WTC11 (cell line): Measurements from ENCODE around the gene ZNF358. TPM values are rescaled to one million over a fixed set of nuclear protein-coding genes. Genes with fewer than 3 reads are reported as not detected.

Experiments
- CBFB ChIP-seq: sonication (generic); formaldehyde crosslinking; IDR thresholded peaks from 2 replicates; pipeline ENCODE4 v1.8.1; 2022; ENCODE audit warnings: mild to moderate bottlenecking, low read depth, missing genetic modification reagents
- CREM ChIP-seq: sonication (generic); formaldehyde crosslinking; IDR thresholded peaks from 2 replicates; pipeline ENCODE4 v1.8.1; 2022; ENCODE audit warnings: mild to moderate bottlenecking, missing genetic modification reagents, moderate library complexity
- E2F1 ChIP-seq: sonication (generic); formaldehyde crosslinking; IDR thresholded peaks from 2 replicates; pipeline ENCODE4 v1.8.0; 2022; ENCODE audit warnings: mild to moderate bottlenecking, missing genetic modification reagents
- E2F5 ChIP-seq: sonication (generic); formaldehyde crosslinking; IDR thresholded peaks from 2 replicates; pipeline ENCODE4 v1.8.1; 2022; ENCODE audit warnings: mild to moderate bottlenecking, moderate library complexity, missing genetic modification reagents
- EMX1 ChIP-seq: fragments of 250-450 bp; sonication (Bioruptor Pico); IDR thresholded peaks from 2 replicates; pipeline ENCODE4 v1.8.0; 2021; ENCODE audit warnings: mild to moderate bottlenecking
- ESRRA ChIP-seq: sonication (generic); formaldehyde crosslinking; IDR thresholded peaks from 2 replicates; pipeline ENCODE4 v1.8.1; 2022; ENCODE audit warnings: mild to moderate bottlenecking, missing genetic modification reagents, borderline replicate concordance
- ETV6 ChIP-seq: sonication (generic); formaldehyde crosslinking; IDR thresholded peaks from 2 replicates; pipeline ENCODE4 v1.8.1; 2022; ENCODE audit warnings: mild to moderate bottlenecking, missing genetic modification reagents
- FOXJ3 ChIP-seq: sonication (generic); formaldehyde crosslinking; IDR thresholded peaks from 2 replicates; pipeline ENCODE4 v1.9.0; 2021; ENCODE audit warnings: missing genetic modification reagents, mild to moderate bottlenecking, borderline replicate concordance
- FOXP1 ChIP-seq: sonication (generic); formaldehyde crosslinking; IDR thresholded peaks from 2 replicates; pipeline ENCODE4 v1.8.0; 2022; ENCODE audit warnings: missing genetic modification reagents, mild to moderate bottlenecking, moderate library complexity, borderline replicate concordance
- IRF1 ChIP-seq: sonication (generic); formaldehyde crosslinking; IDR thresholded peaks from 2 replicates; pipeline ENCODE4 v1.8.0; 2023; ENCODE audit warnings: missing genetic modification reagents
- NFE2L1 ChIP-seq: sonication (generic); formaldehyde crosslinking; IDR thresholded peaks from 2 replicates; pipeline ENCODE4 v1.8.1; 2023; ENCODE audit warnings: missing genetic modification reagents
- NR3C1 ChIP-seq: sonication (generic); formaldehyde crosslinking; conservative IDR thresholded peaks from 2 replicates; pipeline ENCODE4 v1.8.1; 2023; ENCODE audit warnings: low read depth, mild to moderate bottlenecking, missing genetic modification reagents
- OVOL2 ChIP-seq: fragments of 250-450 bp; sonication (Bioruptor Pico); IDR thresholded peaks from 2 replicates; pipeline ENCODE4 v1.9.0; 2021; ENCODE audit warnings: mild to moderate bottlenecking, borderline replicate concordance
- RELA ChIP-seq: sonication (generic); formaldehyde crosslinking; IDR thresholded peaks from 2 replicates; pipeline ENCODE4 v1.8.1; 2022; ENCODE audit warnings: missing genetic modification reagents, mild to moderate bottlenecking, borderline replicate concordance
- RORB ChIP-seq: fragments of 250-450 bp; sonication (Bioruptor Pico); IDR thresholded peaks from 2 replicates; pipeline ENCODE4 v1.9.0; 2021; ENCODE audit warnings: mild to moderate bottlenecking
- SMAD3 ChIP-seq: sonication (generic); formaldehyde crosslinking; IDR thresholded peaks from 2 replicates; pipeline ENCODE4 v1.8.0; 2022; ENCODE audit warnings: missing genetic modification reagents, mild to moderate bottlenecking, borderline replicate concordance
- TCF7 ChIP-seq: sonication (generic); formaldehyde crosslinking; IDR thresholded peaks from 2 replicates; pipeline ENCODE4 v1.8.0; 2022; ENCODE audit warnings: mild to moderate bottlenecking, low read depth, missing genetic modification reagents, moderate library complexity
- TP53 ChIP-seq: sonication (generic); formaldehyde crosslinking; IDR thresholded peaks from 2 replicates; pipeline ENCODE4 v1.8.1; 2023; ENCODE audit warnings: mild to moderate bottlenecking, missing genetic modification reagents
- USF1 ChIP-seq: sonication (generic); formaldehyde crosslinking; IDR thresholded peaks from 2 replicates; pipeline ENCODE4 v1.8.0; 2022; ENCODE audit warnings: mild to moderate bottlenecking, missing genetic modification reagents
- USF2 ChIP-seq: sonication (generic); formaldehyde crosslinking; IDR thresholded peaks from 2 replicates; pipeline ENCODE4 v1.8.1; 2023; ENCODE audit warnings: mild to moderate bottlenecking, missing genetic modification reagents, moderate library complexity
- ZNF121 ChIP-seq: sonication (generic); formaldehyde crosslinking; IDR thresholded peaks from 2 replicates; pipeline ENCODE4 v1.8.0; 2023; ENCODE audit warnings: missing genetic modification reagents
- ZNF219 ChIP-seq: sonication (generic); formaldehyde crosslinking; IDR thresholded peaks from 2 replicates; pipeline ENCODE4 v1.8.0; 2023; ENCODE audit warnings: missing genetic modification reagents, mild to moderate bottlenecking, borderline replicate concordance
- ZNF423 ChIP-seq: fragments of 250-450 bp; sonication (Bioruptor Pico); IDR thresholded peaks from 2 replicates; pipeline ENCODE4 v2.1.2; 2022; ENCODE audit warnings: mild to moderate bottlenecking, moderate library complexity
- total RNA-seq: library from RNA; stranded (reverse); gene quantifications from 3 replicates; pipeline ENCODE4 v1.2.3, GENCODE V29; 2021
- TF ChIP-seq, protein P1 (sequence below): fragments of 250-450 bp; sonication (Bioruptor Pico); IDR thresholded peaks from 2 replicates; pipeline ENCODE4 v1.9.0; 2021; ENCODE audit warnings: mild to moderate bottlenecking, borderline replicate concordance
- TF ChIP-seq, protein P2 (sequence below): sonication (generic); formaldehyde crosslinking; IDR thresholded peaks from 2 replicates; pipeline ENCODE4 v1.8.1; 2023; ENCODE audit warnings: mild to moderate bottlenecking, missing genetic modification reagents, moderate library complexity
- TF ChIP-seq, protein P3 (sequence below): fragments of 250-450 bp; sonication (Bioruptor Pico); conservative IDR thresholded peaks from 2 replicates; pipeline ENCODE4 v1.9.0; 2021; ENCODE audit warnings: mild to moderate bottlenecking
- TF ChIP-seq, protein P4 (sequence below): fragments of 250-450 bp; sonication (Bioruptor Pico); IDR thresholded peaks from 2 replicates; pipeline ENCODE4 v1.9.0; 2021; ENCODE audit warnings: mild to moderate bottlenecking

The ZNF358 gene
- total RNA-seq, 1 experiment from 2014 or later = 37.5 TPM

- peak; percentile 79; the same call in 1 of the 2 replicates for TF ChIP-seq CREM (CRISPR knock-in tag)
- TF ChIP-seq, protein P1, sequence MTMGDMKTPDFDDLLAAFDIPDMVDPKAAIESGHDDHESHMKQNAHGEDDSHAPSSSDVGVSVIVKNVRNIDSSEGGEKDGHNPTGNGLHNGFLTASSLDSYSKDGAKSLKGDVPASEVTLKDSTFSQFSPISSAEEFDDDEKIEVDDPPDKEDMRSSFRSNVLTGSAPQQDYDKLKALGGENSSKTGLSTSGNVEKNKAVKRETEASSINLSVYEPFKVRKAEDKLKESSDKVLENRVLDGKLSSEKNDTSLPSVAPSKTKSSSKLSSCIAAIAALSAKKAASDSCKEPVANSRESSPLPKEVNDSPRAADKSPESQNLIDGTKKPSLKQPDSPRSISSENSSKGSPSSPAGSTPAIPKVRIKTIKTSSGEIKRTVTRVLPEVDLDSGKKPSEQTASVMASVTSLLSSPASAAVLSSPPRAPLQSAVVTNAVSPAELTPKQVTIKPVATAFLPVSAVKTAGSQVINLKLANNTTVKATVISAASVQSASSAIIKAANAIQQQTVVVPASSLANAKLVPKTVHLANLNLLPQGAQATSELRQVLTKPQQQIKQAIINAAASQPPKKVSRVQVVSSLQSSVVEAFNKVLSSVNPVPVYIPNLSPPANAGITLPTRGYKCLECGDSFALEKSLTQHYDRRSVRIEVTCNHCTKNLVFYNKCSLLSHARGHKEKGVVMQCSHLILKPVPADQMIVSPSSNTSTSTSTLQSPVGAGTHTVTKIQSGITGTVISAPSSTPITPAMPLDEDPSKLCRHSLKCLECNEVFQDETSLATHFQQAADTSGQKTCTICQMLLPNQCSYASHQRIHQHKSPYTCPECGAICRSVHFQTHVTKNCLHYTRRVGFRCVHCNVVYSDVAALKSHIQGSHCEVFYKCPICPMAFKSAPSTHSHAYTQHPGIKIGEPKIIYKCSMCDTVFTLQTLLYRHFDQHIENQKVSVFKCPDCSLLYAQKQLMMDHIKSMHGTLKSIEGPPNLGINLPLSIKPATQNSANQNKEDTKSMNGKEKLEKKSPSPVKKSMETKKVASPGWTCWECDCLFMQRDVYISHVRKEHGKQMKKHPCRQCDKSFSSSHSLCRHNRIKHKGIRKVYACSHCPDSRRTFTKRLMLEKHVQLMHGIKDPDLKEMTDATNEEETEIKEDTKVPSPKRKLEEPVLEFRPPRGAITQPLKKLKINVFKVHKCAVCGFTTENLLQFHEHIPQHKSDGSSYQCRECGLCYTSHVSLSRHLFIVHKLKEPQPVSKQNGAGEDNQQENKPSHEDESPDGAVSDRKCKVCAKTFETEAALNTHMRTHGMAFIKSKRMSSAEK = no peak
- TF ChIP-seq RELA = no peak
- no peak for TF ChIP-seq TP53 (CRISPR knock-in tag)
- no peak for TF ChIP-seq FOXJ3 (CRISPR knock-in tag)
- no peak for TF ChIP-seq IRF1 (CRISPR knock-in tag)
- peak; percentile 12; the same call in 1 of the 2 replicates for TF ChIP-seq FOXP1
- no peak for TF ChIP-seq CBFB
- no peak for TF ChIP-seq EMX1
- no peak for TF ChIP-seq NFE2L1
- TF ChIP-seq, protein P2, sequence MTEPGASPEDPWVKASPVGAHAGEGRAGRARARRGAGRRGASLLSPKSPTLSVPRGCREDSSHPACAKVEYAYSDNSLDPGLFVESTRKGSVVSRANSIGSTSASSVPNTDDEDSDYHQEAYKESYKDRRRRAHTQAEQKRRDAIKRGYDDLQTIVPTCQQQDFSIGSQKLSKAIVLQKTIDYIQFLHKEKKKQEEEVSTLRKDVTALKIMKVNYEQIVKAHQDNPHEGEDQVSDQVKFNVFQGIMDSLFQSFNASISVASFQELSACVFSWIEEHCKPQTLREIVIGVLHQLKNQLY (CRISPR knock-in tag) = no peak
- TF ChIP-seq, protein P3, sequence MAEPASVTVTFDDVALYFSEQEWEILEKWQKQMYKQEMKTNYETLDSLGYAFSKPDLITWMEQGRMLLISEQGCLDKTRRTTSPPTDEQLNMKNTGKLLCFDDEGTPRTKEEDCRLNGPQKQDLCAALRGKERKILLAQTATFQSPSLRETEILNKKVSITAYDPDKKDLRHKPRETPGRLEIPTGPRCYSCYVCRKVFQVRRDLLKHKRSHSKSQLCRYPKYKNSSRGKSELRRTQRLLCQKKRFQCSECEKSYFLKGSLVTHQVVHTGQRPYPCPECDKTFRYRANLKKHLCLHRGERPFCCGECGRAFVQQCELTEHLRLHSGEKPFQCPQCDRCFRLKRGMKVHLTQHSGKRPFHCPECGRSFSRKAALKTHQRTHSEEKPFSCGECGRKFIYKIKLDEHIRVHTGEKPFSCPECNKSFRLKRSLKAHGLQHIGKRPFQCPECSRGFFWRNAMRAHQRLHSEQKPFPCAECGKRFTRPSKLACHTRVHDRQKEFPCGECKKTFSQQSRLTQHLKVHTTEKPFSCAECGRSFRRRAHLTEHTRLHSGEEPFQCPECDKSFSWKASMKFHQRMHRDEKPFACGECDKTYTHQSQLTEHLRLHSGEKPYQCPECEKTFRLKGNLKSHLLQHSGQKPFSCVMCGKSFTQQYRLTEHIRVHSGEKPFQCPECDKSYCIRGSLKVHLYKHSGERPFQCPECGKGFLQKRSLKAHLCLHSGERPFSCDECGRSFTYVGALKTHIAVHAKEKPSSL = no peak
- no peak for TF ChIP-seq E2F1
- no peak for TF ChIP-seq ZNF423 (CRISPR knock-in tag)
- no peak for TF ChIP-seq ZNF219 (CRISPR knock-in tag)
- peak; percentile 90 for TF ChIP-seq ZNF121 (CRISPR knock-in tag)
- TF ChIP-seq, protein P4, sequence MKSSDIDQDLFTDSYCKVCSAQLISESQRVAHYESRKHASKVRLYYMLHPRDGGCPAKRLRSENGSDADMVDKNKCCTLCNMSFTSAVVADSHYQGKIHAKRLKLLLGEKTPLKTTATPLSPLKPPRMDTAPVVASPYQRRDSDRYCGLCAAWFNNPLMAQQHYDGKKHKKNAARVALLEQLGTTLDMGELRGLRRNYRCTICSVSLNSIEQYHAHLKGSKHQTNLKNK (CRISPR knock-in tag) = no peak
- peak; percentile 50 for TF ChIP-seq USF2 (CRISPR knock-in tag)
- TF ChIP-seq USF1 = no peak; the same call in 1 of the 2 replicates
- no peak for TF ChIP-seq OVOL2
- TF ChIP-seq RORB (CRISPR knock-in tag) = no peak
- no peak for TF ChIP-seq SMAD3 (CRISPR knock-in tag)
- TF ChIP-seq NR3C1 (CRISPR knock-in tag) = no peak
- no peak for TF ChIP-seq ESRRA (CRISPR knock-in tag)
- no peak for TF ChIP-seq TCF7 (CRISPR knock-in tag)
- TF ChIP-seq E2F5 (CRISPR knock-in tag) = no peak
- TF ChIP-seq ETV6 (CRISPR knock-in tag) = peak; percentile 86; the same call in 1 of the 2 replicates
These were observed 19.4 kb downstream of the ZNF358 start, which contains the start of gene PNPLA6 (continued) for GRCh38 chr19:7535047-7535997.
